Measurements from ENCODE around the gene PRM3. TPM values are rescaled to one million over a fixed set of nuclear protein-coding genes. Genes with fewer than 3 reads are reported as not detected.
"Not testable (repeated sequence)": the region's sequence is repeated elsewhere in the genome, so short reads cannot be mapped to it uniquely, and the experiment has no call there.

PRM3 gene
- polyA plus RNA-seq, 1 experiment: not detected

DNA sequence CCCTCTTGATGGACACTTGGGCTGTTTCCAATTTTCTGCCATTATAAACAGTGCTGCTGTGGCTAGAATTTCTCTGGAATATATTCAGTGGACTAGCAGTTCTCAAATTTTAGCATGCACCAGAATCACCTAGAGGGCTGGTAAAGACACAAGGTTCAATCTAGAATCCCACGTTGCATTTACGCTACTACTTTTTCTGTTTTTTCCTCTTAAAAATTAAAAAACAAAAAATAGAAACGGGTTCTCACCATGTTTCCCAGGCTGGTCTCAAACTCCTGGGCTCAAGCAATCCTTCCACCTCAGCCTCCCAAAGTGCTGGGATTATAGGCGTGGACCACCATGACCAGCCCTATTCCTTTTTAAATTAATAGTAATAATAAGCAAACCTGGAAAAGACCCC, 22.2 kb upstream of the PRM3 start:
- ChIA-PET CTCF (no interaction called here), POLR2A (no interaction called here)
- TF ChIP-seq, protein P1, sequence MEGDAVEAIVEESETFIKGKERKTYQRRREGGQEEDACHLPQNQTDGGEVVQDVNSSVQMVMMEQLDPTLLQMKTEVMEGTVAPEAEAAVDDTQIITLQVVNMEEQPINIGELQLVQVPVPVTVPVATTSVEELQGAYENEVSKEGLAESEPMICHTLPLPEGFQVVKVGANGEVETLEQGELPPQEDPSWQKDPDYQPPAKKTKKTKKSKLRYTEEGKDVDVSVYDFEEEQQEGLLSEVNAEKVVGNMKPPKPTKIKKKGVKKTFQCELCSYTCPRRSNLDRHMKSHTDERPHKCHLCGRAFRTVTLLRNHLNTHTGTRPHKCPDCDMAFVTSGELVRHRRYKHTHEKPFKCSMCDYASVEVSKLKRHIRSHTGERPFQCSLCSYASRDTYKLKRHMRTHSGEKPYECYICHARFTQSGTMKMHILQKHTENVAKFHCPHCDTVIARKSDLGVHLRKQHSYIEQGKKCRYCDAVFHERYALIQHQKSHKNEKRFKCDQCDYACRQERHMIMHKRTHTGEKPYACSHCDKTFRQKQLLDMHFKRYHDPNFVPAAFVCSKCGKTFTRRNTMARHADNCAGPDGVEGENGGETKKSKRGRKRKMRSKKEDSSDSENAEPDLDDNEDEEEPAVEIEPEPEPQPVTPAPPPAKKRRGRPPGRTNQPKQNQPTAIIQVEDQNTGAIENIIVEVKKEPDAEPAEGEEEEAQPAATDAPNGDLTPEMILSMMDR (IDR thresholded peaks at IDR 0.05; ENCODE audit: insufficient read depth, low read depth, low read length): no peak
- Histone ChIP-seq H3K27me3 (ENCODE audit: control insufficient read depth, insufficient read depth, low read length) (peaks cover 2% of the 10 kb centered on the region; the same call in 1 of the 2 replicates), H3K36me3 (ENCODE audit: control insufficient read depth, insufficient read depth, low read length) (no peaks in the 10 kb centered on the region), H3K4me3 (ENCODE audit: low read depth, low read length) (no peak overlapping the region)
- no peak for DNase-seq (ENCODE audit: low read depth)

GRCh38 chr16:11292076-11292748, 18.8 kb upstream of the PRM3 start:
- Histone ChIP-seq H3K4me3 (ENCODE audit: low read depth, low read length) (no peak overlapping the region), H3K27me3 (ENCODE audit: control insufficient read depth, insufficient read depth, low read length) (peaks cover 6% of the 10 kb centered on the region), H3K36me3 (ENCODE audit: control insufficient read depth, insufficient read depth, low read length) (no peaks in the 10 kb centered on the region)
- POLR2A ChIA-PET: no interaction called here
- CTCF ChIA-PET: interaction anchor here (0.7 kb wide), 1 partner anchor 64 kb away, joined by 4 read pairs; no protein-coding TSS in a partner anchor
- no peak for DNase-seq (ENCODE audit: low read depth)
- TF ChIP-seq, protein P1 (IDR thresholded peaks at IDR 0.05; ENCODE audit: insufficient read depth, low read depth, low read length): no peak

DNA sequence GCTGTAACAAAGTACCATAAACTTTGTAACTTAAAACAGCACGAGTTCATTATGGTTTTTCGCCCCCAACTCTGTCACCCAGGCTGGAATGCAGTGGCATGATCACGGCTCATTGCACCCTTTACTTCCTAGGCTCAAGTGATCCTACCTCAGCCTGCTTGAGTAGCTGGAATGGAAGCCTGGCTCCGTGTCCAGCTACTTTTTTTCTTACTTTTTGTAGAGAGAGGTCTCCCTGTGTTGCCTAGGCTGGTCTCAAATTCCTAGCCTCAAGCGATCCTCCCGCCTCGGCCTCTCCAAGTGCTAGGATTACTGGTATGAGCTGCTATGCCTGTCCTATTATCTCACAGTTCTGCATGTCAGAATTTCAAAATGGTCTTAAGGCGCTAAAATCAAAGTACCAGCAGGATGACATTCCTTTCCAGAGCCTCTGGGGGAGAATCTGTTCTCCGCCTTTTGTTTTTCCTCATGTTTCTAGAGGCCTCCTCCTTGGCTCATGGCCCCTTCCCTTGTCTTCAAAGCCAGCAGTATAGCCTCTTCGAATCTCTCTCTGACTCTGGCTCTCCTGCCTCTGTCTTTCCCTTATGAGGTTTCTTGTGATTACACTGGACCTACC, 17.8 kb upstream of the PRM3 start:
- Histone ChIP-seq H3K27me3 (ENCODE audit: control insufficient read depth, insufficient read depth, low read length) (peaks cover 6% of the 10 kb centered on the region), H3K4me3 (ENCODE audit: low read depth, low read length) (no peak overlapping the region), H3K36me3 (ENCODE audit: control insufficient read depth, insufficient read depth, low read length) (no peaks in the 10 kb centered on the region)
- POLR2A ChIA-PET: no interaction called here
- TF ChIP-seq, protein P1 (IDR thresholded peaks at IDR 0.05; ENCODE audit: insufficient read depth, low read depth, low read length): no peak
- CTCF ChIA-PET: no interaction called here
- no peak for DNase-seq (ENCODE audit: low read depth)

DNA sequence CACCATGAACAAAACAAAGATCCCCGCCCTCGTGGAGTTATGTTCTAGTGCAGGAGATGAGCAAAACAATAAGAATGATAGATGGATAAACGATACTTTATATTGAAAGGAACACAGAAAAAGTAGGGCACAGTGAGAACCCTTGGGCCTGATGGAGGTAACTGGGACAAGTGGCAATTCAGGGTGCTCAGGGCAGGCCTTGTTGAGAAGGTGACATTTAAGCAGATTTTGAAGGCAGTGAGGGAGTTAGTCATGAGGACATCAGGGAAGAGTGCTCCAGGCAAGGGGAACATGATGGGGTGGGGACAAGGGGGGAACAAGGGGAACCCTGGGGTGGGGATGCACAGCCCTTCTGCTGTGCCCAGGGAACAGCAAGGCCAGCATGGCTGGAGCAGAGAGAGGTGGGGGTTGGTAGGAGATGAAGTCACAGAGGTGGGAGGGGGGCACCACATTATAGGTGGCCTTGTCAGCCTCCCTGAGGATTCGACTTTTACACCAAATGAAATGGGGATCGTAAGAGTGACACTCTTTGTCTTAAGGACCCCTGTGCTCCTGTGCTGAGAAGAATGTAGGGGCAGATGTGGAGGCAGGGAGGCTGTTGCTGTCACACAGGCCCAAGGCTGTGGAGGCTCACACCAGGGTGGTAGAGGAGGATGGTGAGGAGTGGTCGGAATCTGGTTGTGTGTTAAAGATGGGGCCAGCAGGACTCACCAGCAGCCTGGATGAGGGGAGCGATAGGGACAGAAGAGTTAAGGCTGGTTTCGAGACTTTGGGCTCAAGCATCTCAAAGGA, 16.9 kb upstream of the PRM3 start:
- CTCF ChIA-PET: no interaction called here
- DNase-seq (ENCODE audit: low read depth): no peak
- no peaks in the 10 kb centered on the region for H3K36me3 ChIP-seq (ENCODE audit: control insufficient read depth, insufficient read depth, low read length)
- peaks cover 6% of the 10 kb centered on the region for H3K27me3 ChIP-seq (ENCODE audit: control insufficient read depth, insufficient read depth, low read length)
- POLR2A ChIA-PET: no interaction called here
- no peak overlapping the region for H3K4me3 ChIP-seq (ENCODE audit: low read depth, low read length)
- TF ChIP-seq, protein P1 (IDR thresholded peaks at IDR 0.05; ENCODE audit: insufficient read depth, low read depth, low read length): no peak

GRCh38 chr16:11289696-11290095, 16.3 kb upstream of the PRM3 start:
- DNase-seq (ENCODE audit: low read depth); H3K27me3 ChIP-seq (ENCODE audit: control insufficient read depth, insufficient read depth, low read length); H3K36me3 ChIP-seq (ENCODE audit: control insufficient read depth, insufficient read depth, low read length); POLR2A ChIA-PET; H3K4me3 ChIP-seq (ENCODE audit: low read depth, low read length): not testable (repeated sequence)
- CTCF ChIA-PET: interaction anchor here (0.6 kb wide), 1 partner anchor 131 kb away, joined by 4 read pairs; no protein-coding TSS in a partner anchor
